GM12892 (cell line): Measurements from ENCODE around the gene OVAAL.

Experiments
- POLR2A ChIP-seq: IDR thresholded peaks from 2 replicates; pipeline ENCODE4 v1.6.1; 2011; ENCODE audit warnings: low read depth, low read length, control low read depth
- POLR2AphosphoS5 ChIP-seq: IDR thresholded peaks from 2 replicates; pipeline ENCODE4 v1.6.1; 2011; ENCODE audit warnings: low read depth, low read length, control low read depth
- TAF1 ChIP-seq: IDR thresholded peaks from 2 replicates; pipeline ENCODE4 v1.6.1; 2011; ENCODE audit warnings: low read depth, mild to moderate bottlenecking, control low read depth, low read length, borderline replicate concordance

- TF ChIP-seq POLR2AphosphoS5 (no peak), POLR2A (no peak), TAF1 (no peak)
Measured at GRCh38 chr1:180579961-180580611, 21.3 kb downstream of the OVAAL start.
